Activated CD4-positive, alpha-beta T cell treated with anti-CD3 and anti-CD28 coated beads, Interleukin-2, amount 10 ng/mL, durations not matched to agents 7 days and 5 days (primary cell): ENCODE results near the gene BAIAP2L2. TPM values are rescaled to one million over a fixed set of nuclear protein-coding genes. Genes with fewer than 3 reads are reported as not detected.

Source experiments
- CTCF ChIA-PET: fragments of 350-600 bp; sonication (Branson Sonifier 250); formaldehyde crosslinking; loops from one replicate; lab custom pipeline; 2021; ENCODE audit warnings: antibody characterized with exemption; lab: Charles Lee
- POLR2A ChIA-PET: fragments of 350-600 bp; sonication (Branson Sonifier 250); formaldehyde crosslinking; loops from one replicate; lab custom pipeline; 2021; ENCODE audit warnings: antibody characterized with exemption; lab: Charles Lee
- DNase-seq: peaks from one replicate; pipeline ENCODE4 v3.0.0-alpha.2; 2020
- H3K27ac Mint-ChIP-seq: one replicate; pipeline ENCODE4 v1.8.0; 2021; ENCODE audit warnings: mild to moderate bottlenecking, moderate library complexity, mixed read lengths
- H3K27me3 Mint-ChIP-seq: one replicate; pipeline ENCODE4 v1.8.0; 2021; ENCODE audit warnings: mixed read lengths
- H3K36me3 Mint-ChIP-seq: one replicate; pipeline ENCODE4 v1.8.0; 2021; ENCODE audit warnings: low read depth, mixed read lengths
- H3K4me1 Mint-ChIP-seq: one replicate; pipeline ENCODE4 v1.8.0; 2021; ENCODE audit warnings: mixed read lengths
- H3K4me3 Mint-ChIP-seq: one replicate; pipeline ENCODE4 v1.8.0; 2021; ENCODE audit warnings: mild to moderate bottlenecking, moderate library complexity, mixed read lengths
- H3K9me3 Mint-ChIP-seq: one replicate; pipeline ENCODE4 v1.8.0; 2021; ENCODE audit warnings: mixed read lengths
- total RNA-seq, 2 experiments: library from RNA; stranded (reverse); gene quantifications; one replicate each; pipeline ENCODE4 v1.2.3, GENCODE V29; 2021

The BAIAP2L2 gene
- total RNA-seq, 2 experiments from 2014 or later, result 0.50 to 0.55 TPM

GRCh38 chr22:38110863-38111852 lies 674 bp upstream of the BAIAP2L2 start:
- POLR2A ChIA-PET, result no interaction called here
- H3K4me1 Mint-ChIP-seq, result peaks cover 2% of the 10 kb centered on the region

GRCh38 chr22:38109371-38110001 lies 998 bp downstream of the BAIAP2L2 start:
- no peak overlapping the region for H3K4me3 Mint-ChIP-seq
- ChIA-PET POLR2A (no interaction called here), CTCF (interaction anchor here (0.6 to 2.0 kb wide), 2 partner anchors 9 to 61 kb away, joined by 4 to 8 read pairs; no protein-coding TSS in a partner anchor)
- H3K27ac Mint-ChIP-seq, result no peak overlapping the region
- H3K4me1 Mint-ChIP-seq, result peaks cover 12% of the 10 kb centered on the region
- no peak for DNase-seq
- no peaks in the 10 kb centered on the region for H3K9me3 Mint-ChIP-seq
- H3K36me3 Mint-ChIP-seq, result peaks cover 1% of the 10 kb centered on the region
- no peaks in the 10 kb centered on the region for H3K27me3 Mint-ChIP-seq

More at GRCh38 chr22:38110863-38111852, 674 bp upstream of the BAIAP2L2 start:
- CTCF ChIA-PET, result interaction anchor here (2.0 kb wide), 1 partner anchor 11 kb away, joined by 8 read pairs; no protein-coding TSS in a partner anchor
- H3K27ac Mint-ChIP-seq, result no peak overlapping the region
- H3K4me3 Mint-ChIP-seq, result no peak overlapping the region
- no peaks in the 10 kb centered on the region for H3K27me3 Mint-ChIP-seq
- H3K9me3 Mint-ChIP-seq, result no peaks in the 10 kb centered on the region
- peaks cover 1% of the 10 kb centered on the region for H3K36me3 Mint-ChIP-seq
- no peak for DNase-seq

GRCh38 chr22:38108561-38109319 lies 1.7 kb downstream of the BAIAP2L2 start:
- no peak overlapping the region for H3K4me3 Mint-ChIP-seq
- no peaks in the 10 kb centered on the region for H3K9me3 Mint-ChIP-seq
- H3K27me3 Mint-ChIP-seq, result no peaks in the 10 kb centered on the region
- H3K27ac Mint-ChIP-seq, result no peak overlapping the region
- POLR2A ChIA-PET, result no interaction called here
- peaks cover 17% of the 10 kb centered on the region for H3K4me1 Mint-ChIP-seq
- CTCF ChIA-PET, result no interaction called here
- peaks cover 1% of the 10 kb centered on the region for H3K36me3 Mint-ChIP-seq
- no peak for DNase-seq

DNA sequence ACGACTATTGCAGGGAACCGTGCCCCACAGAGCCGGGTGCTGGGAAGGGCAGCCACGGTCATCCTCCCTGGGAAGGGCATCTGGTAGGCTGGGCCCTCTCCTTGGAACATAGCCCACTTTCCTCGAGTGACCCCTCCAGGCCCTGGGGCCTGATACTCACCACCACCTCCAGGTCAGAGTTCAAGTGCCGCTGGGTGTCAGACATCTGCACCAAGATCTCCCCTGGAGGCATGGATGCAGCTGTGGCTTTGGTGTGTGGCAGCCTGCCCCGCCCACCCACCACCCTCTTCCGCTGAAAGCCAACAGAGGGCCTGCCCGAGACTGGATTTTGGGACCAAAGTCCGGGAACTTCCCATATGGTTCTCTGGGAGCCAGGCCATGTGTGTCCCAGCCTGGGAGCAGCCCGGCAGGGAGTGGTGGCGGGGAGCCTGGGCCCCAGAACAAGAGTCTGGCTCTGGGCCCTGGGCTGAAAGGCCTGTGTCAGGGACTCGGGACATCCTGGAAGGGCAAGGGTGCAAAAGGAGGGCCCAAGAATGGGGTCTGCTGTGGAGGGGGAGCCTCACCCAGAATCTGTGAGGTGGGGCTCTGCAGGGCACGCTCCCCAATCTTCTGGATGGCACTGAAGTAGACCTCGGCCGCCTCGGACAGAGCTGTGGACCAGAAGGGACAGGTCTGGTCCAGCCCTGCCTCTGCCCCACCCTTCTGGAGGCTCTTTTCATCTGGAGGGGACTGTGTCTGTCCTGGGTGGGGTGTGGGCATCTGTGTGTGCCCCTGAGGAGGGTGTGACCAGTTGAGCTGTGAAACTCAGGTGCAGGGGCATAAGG lies 2.6 kb downstream of the BAIAP2L2 start:
- POLR2A ChIA-PET, result no interaction called here
- DNase-seq, result no peak
- Mint-ChIP-seq H3K4me3 (no peak overlapping the region), H3K27me3 (no peaks in the 10 kb centered on the region), H3K9me3 (no peaks in the 10 kb centered on the region), H3K4me1 (peaks cover 17% of the 10 kb centered on the region), H3K27ac (no peak overlapping the region), H3K36me3 (peaks cover 1% of the 10 kb centered on the region)
- CTCF ChIA-PET, result interaction anchor here (1.0 kb wide), 1 partner anchor 122 kb away, joined by 3 read pairs; no protein-coding TSS in a partner anchor

DNA sequence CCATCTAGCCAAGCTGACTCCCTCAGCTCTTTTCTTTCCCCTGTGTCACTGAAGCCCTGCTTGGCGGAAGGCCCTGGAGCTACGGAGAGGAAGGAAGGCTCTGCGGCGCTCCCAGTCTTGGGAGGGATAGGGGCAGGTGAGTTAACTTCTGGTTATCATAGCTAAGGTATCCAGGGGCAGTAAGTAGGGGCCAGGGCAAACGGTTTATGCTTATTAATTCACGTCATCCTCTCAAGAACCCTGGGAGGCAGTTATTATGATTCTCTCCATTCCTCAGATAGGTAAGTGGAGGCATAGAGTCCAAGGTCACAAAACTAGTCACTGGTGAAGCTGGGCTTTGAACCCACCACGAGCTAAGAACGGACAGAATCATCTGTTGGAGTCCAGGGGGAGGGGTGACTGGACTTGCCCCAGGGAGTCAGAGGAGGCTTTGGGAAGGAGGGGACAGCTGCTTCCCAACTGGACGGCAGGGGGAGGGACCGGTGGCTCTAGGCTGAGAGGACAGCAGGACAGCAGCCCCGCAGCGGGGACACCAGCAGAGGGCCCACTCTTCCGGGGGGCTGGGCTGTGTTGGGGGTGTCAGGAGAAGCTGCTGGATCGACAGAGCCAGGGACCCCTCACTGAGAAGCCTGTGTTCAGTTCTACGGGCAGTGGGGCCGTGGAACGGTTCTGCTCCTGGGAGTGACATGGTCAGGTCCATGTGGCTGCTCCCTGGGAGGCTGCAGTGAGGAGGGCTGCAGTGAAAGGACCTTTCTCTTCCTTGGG lies 3.5 kb downstream of the BAIAP2L2 start:
- DNase-seq, result no peak
- Mint-ChIP-seq H3K27me3 (no peaks in the 10 kb centered on the region), H3K4me1 (peaks cover 17% of the 10 kb centered on the region), H3K36me3 (no peaks in the 10 kb centered on the region), H3K4me3 (no peak overlapping the region), H3K9me3 (no peaks in the 10 kb centered on the region), H3K27ac (no peak overlapping the region)
- ChIA-PET POLR2A (no interaction called here), CTCF (interaction anchor here (0.6 to 1.0 kb wide), 2 partner anchors 10 to 123 kb away, joined by 3 read pairs; no protein-coding TSS in a partner anchor)

GRCh38 chr22:38104084-38104483 lies 6.4 kb downstream of the BAIAP2L2 start:
- Mint-ChIP-seq H3K9me3 (no peaks in the 10 kb centered on the region), H3K27ac (no peak overlapping the region), H3K4me3 (no peak overlapping the region), H3K36me3 (no peaks in the 10 kb centered on the region), H3K4me1 (peaks cover 17% of the 10 kb centered on the region), H3K27me3 (no peaks in the 10 kb centered on the region)
- POLR2A ChIA-PET, result no interaction called here
- CTCF ChIA-PET, result no interaction called here
- DNase-seq, result no peak

GRCh38 chr22:38103641-38104040 lies 6.8 kb downstream of the BAIAP2L2 start:
- H3K9me3 Mint-ChIP-seq, result no peaks in the 10 kb centered on the region
- H3K36me3 Mint-ChIP-seq, result no peaks in the 10 kb centered on the region
- no peak overlapping the region for H3K4me3 Mint-ChIP-seq
- ChIA-PET CTCF (interaction anchor here (0.6 kb wide), 1 partner anchor 210 kb away, joined by 3 read pairs; no protein-coding TSS in a partner anchor), POLR2A (no interaction called here)
- no peaks in the 10 kb centered on the region for H3K27me3 Mint-ChIP-seq
- H3K4me1 Mint-ChIP-seq, result peaks cover 17% of the 10 kb centered on the region
- DNase-seq, result no peak
- H3K27ac Mint-ChIP-seq, result peak overlapping the region; percentile 36

DNA sequence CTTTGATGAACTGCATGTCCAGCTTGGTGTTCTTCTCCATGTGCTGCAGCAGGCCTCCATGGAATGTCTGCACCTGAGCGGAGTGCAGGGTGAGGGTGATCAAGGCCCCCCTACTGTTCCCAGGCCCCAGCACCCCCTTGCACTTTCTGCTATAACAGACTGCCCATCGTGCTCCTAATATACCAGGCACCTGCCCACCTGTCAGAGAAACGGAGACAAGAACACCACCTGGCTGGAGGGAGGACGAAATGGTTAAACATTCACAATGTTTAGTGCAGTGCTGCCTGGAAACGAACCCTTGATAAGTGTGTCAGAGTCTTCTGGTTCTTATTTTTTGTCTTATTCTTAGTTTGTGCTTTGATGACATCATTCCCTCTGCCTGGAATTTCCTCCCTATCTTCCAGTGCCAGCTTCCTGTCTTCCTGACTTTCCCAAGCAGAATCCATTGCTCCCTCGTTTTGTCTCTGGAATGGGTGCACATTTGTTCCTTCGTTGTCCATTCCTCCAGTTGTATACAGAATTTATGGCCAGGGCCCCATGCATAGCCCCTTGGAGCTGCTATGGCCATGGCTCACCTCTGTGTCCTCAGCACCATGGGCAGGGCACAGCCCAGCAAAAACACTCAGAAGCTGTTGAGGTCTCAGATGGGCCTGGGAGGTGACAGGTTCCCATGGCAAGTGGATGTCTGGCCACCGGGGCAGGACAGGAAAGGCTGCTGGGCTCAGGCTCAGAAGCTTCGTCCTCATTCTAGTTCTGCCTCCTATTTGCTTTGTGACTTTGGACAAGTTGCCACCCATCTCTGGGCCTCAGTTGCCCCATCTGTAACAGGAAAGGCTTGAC lies 11.9 kb downstream of the BAIAP2L2 start:
- Mint-ChIP-seq H3K9me3 (no peaks in the 10 kb centered on the region), H3K27ac (no peak overlapping the region), H3K27me3 (no peaks in the 10 kb centered on the region), H3K4me3 (no peak overlapping the region), H3K36me3 (no peaks in the 10 kb centered on the region), H3K4me1 (no peaks in the 10 kb centered on the region)
- CTCF ChIA-PET, result interaction anchor here (0.6 to 1.0 kb wide), 4 partner anchors 9 to 535 kb away, joined by 3 read pairs; partner anchors contain the start of gene SLC16A8
- POLR2A ChIA-PET, result no interaction called here
- DNase-seq, result no peak

DNA sequence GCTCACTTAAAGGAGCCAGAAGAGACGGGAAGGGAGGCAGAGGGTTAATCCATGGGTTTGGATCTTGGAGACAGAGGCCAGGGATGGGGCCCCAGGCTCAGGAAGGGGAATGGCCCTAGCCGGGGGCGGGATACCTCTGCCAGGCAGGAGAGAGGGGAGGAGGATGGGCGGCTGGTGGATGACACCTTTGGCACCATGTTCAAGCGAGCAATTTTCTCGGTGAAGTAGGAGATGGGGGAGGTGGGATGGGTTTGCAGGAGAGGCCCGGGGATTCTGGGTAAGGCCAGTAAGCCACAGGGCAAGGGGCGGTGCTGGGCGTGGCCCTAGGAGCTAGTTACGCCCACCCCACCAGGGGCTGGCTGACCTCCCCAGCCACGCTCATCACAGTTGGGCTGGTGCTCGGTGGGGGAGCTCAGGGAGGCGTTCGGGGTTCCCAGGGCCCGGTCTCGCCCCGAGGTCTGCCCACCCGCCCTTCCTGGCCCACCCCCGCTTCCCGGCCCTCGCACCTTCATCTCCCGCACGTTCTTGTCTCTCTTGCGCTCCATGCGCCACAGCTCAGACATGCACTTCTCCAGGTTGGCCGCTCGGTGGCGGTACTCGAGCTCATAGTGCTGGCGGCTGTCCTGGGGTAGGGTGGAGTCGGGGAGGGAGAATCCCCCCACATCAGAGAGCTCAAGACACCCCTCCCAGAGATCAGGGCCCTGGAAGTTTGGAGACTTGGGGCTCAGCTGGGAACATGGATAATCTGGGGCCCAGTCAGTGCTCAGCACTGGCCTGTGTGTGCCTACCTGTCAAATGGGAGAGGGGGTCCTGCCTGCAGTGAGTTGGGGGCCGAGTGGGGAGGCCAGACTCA lies 12.7 kb downstream of the BAIAP2L2 start:
- H3K27me3 Mint-ChIP-seq, result no peaks in the 10 kb centered on the region
- POLR2A ChIA-PET, result no interaction called here
- no peaks in the 10 kb centered on the region for H3K36me3 Mint-ChIP-seq
- no peak overlapping the region for H3K4me3 Mint-ChIP-seq
- no peaks in the 10 kb centered on the region for H3K4me1 Mint-ChIP-seq
- no peak for DNase-seq
- CTCF ChIA-PET, result interaction anchor here (0.6 to 1.0 kb wide), 4 partner anchors 13 to 534 kb away, joined by 3 read pairs; partner anchors contain the start of gene SLC16A8
- H3K27ac Mint-ChIP-seq, result no peak overlapping the region
- H3K9me3 Mint-ChIP-seq, result no peaks in the 10 kb centered on the region

- Mint-ChIP-seq H3K4me1 (no peaks in the 10 kb centered on the region), H3K4me3 (no peak overlapping the region), H3K27ac (no peak overlapping the region), H3K27me3 (no peaks in the 10 kb centered on the region), H3K36me3 (no peaks in the 10 kb centered on the region), H3K9me3 (no peaks in the 10 kb centered on the region)
- ChIA-PET CTCF (interaction anchor here (1.0 kb wide), 1 partner anchor 44 kb away, joined by 3 read pairs; no protein-coding TSS in a partner anchor), POLR2A (no interaction called here)
- no peak for DNase-seq
These were observed 13.4 kb downstream of the BAIAP2L2 start for GRCh38 chr22:38097058-38097457.
